Measurements from ENCODE around the gene EEPD1.

EEPD1 gene

DNA sequence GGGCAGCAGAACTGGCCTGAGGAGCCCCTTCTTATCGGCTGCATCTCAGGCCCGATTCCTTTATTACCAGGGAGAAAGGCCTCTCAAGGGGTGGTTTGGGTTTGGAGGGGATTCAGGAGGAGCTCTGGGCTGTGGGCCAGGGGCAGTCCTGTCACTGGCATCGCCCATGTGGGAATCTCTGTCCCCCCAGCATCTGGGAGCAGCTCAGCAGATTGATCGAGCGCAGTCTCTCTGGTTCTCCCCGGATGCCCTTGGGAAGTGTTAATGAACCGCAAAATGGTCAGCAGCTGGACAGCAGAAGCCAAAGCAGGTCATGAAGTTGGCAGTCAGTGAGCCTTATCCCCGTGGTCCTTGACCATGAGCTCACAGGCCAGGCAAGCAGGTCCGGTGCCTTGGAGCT, 132.2 kb downstream of the EEPD1 start:
- Mint-ChIP-seq H3K4me1 (ENCODE audit: low read depth) (peaks cover 49% of the 10 kb centered on the region), H3K9me3 (no peaks in the 10 kb centered on the region), H3K27me3 (ENCODE audit: low read depth) (no peaks in the 10 kb centered on the region), H3K36me3 (ENCODE audit: low read depth) (peaks cover 2% of the 10 kb centered on the region), H3K27ac (no peak overlapping the region), H3K4me3 (no peak overlapping the region)

DNA sequence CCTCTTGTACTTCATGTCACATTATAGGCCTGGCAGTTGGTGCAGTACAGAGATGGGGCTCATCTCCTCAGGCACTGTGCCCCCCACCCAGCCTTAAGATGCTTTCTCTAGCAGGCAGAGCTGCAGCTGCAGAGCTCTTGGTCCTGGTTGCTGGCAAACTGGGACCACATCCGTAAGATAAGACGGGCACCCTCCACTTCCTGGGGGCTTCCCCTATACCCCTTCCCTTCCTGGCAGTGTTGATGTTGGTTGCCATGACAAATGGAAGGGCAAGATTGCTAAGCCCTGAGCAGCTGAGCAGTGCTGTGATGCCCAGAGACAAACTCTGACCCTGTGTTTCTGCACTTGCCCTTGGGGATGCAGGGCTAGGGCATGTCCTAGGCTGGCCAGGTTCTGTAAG, 133.2 kb downstream of the EEPD1 start:
- H3K4me3 Mint-ChIP-seq: peak overlapping the region; percentile 78
- peaks cover 50% of the 10 kb centered on the region for H3K4me1 Mint-ChIP-seq (ENCODE audit: low read depth)

DNA sequence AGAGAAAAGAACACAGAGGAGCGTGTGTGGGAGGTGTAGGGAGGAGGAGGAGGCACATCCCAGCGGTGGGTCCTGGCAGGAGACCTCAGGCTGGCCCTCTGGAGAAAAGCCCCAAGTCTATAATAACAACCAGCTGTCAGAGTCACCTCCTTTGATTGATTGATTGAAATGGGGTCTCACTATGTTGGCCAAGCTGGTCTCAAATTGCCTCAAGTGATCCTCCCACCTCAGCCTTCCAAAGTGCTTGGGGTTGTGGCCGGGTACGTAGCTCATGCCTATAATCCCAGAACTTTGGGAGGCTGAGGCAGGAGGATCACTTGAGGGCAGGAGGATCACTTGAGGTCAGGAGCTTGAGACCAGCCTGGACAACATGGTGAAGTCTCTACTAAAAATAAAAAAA, 133.6 kb downstream of the EEPD1 start:
- Mint-ChIP-seq H3K4me3 (peak overlapping the region; percentile 78), H3K27me3 (ENCODE audit: low read depth) (no peaks in the 10 kb centered on the region), H3K36me3 (ENCODE audit: low read depth) (peaks cover 9% of the 10 kb centered on the region), H3K9me3 (no peaks in the 10 kb centered on the region), H3K4me1 (ENCODE audit: low read depth) (peaks cover 54% of the 10 kb centered on the region), H3K27ac (peak overlapping the region; percentile 99)

More for the DNA sequence above, 133.2 kb downstream of the EEPD1 start:
- Mint-ChIP-seq H3K36me3 (ENCODE audit: low read depth) (peaks cover 7% of the 10 kb centered on the region), H3K27me3 (ENCODE audit: low read depth) (no peaks in the 10 kb centered on the region), H3K9me3 (no peaks in the 10 kb centered on the region), H3K27ac (peak overlapping the region; percentile 99)

DNA sequence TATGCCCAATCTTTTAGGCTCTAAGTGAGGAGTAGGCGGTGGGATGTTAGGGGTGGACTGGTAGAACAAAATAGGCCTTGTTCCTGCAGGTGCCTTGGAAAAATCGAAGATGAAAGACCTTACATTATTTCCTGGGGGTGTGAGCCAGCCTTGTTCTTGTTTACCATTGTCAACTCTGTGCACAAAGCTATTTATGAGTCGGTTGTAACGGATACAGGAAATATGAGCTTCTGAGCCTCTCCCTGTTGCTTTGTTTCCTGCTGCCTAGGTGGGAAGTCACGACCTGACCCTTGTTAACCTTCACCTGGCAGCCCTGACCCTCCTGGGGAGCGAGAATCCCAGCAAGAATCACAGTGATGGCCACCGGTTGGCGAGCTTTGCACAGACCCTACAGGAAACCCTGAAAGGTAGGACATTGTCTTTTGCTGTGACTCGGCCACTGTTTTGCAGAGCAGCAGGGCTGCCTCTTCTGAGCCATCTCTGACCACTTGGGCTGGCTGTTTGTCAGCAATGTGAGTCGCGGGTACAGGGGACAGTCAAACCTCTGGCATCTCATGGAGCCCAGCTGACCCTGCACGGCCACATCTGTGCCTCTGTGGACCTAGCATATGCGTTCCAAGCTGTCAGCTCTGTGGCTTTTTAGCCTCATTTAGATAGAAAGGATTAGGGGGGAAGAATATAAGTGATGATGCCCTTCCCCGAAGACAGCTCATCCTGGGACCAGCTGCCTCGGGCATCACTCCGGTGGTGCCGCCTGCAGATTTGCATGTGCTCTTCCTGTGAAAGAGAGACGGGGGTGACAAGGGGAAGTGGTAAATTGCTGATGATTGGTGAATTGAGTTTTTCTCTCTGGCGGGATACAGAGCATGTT, 134.6 kb downstream of the EEPD1 start:
- H3K4me1 Mint-ChIP-seq (ENCODE audit: low read depth): peaks cover 64% of the 10 kb centered on the region
- no peaks in the 10 kb centered on the region for H3K27me3 Mint-ChIP-seq (ENCODE audit: low read depth)
- H3K9me3 Mint-ChIP-seq: no peaks in the 10 kb centered on the region
- peak overlapping the region; percentile 84 for H3K4me3 Mint-ChIP-seq
- peak overlapping the region; percentile 95 for H3K27ac Mint-ChIP-seq
- H3K36me3 Mint-ChIP-seq (ENCODE audit: low read depth): peaks cover 10% of the 10 kb centered on the region

DNA sequence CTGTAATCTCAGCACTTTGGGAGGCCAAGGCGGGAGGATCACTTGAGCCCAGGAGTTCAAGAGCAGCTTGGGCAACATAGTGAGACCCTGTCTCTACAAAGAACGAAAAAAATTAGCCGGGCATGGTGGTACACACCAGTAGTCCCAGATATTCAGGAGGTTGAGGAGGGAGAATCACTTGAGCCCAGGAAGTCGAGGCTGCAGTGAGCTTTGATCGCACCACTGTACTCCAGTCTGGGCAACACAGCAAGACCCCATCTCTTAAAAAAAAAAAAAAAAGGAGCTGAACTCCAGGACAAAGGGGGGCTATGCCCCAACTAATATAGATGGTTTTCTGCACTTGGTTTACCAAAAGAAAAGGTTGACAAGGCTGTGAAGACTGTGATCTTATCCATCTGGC, 135.4 kb downstream of the EEPD1 start:
- H3K9me3 Mint-ChIP-seq: no peaks in the 10 kb centered on the region
- H3K36me3 Mint-ChIP-seq (ENCODE audit: low read depth): peaks cover 10% of the 10 kb centered on the region
- H3K4me1 Mint-ChIP-seq (ENCODE audit: low read depth): peaks cover 58% of the 10 kb centered on the region
- peak overlapping the region; percentile 95 for H3K27ac Mint-ChIP-seq
- H3K4me3 Mint-ChIP-seq: peak overlapping the region; percentile 84
- no peaks in the 10 kb centered on the region for H3K27me3 Mint-ChIP-seq (ENCODE audit: low read depth)

DNA sequence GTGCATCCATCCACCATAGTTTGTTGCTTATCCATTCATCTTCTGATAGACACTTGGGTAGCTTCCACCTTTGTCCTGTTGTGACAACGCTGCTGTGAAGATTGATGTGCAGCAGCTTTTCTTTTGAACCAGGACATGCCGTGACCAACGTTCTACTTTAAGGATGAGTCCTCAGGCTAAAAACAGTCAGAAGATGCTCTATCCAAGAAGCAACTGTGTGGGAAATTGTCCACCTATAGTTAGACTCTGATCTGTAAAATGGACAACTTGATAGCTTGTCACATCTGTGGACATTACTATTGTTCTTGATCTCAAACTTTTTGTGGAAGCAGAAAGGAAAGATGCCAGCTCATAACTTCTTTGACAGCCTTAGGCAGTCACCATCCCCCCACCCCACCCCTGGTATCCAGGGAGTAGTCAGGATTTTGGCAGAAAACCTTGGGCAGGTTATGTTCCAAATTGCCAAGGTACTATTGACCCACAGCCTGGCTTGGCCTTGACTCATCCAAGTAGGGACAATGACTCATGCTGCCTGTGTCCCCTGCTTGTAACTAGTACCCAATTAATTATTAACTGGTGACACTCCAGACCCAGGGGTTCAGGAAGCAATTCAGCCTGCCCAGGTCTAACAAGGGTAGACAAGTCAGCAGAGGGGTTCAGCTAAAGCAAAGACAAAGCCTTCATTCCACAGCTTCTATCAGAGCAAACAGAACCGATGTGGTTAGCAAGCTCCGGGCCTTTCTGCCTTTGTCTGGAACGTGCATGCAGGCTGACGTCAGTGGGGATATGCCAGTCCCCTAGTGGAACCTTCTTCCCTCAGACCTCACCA, 137.0 kb downstream of the EEPD1 start:
- H3K36me3 Mint-ChIP-seq (ENCODE audit: low read depth): peaks cover 10% of the 10 kb centered on the region
- H3K27me3 Mint-ChIP-seq (ENCODE audit: low read depth): no peaks in the 10 kb centered on the region
- H3K4me1 Mint-ChIP-seq (ENCODE audit: low read depth): peaks cover 49% of the 10 kb centered on the region
- no peak overlapping the region for H3K4me3 Mint-ChIP-seq
- no peak overlapping the region for H3K27ac Mint-ChIP-seq
- no peaks in the 10 kb centered on the region for H3K9me3 Mint-ChIP-seq

DNA sequence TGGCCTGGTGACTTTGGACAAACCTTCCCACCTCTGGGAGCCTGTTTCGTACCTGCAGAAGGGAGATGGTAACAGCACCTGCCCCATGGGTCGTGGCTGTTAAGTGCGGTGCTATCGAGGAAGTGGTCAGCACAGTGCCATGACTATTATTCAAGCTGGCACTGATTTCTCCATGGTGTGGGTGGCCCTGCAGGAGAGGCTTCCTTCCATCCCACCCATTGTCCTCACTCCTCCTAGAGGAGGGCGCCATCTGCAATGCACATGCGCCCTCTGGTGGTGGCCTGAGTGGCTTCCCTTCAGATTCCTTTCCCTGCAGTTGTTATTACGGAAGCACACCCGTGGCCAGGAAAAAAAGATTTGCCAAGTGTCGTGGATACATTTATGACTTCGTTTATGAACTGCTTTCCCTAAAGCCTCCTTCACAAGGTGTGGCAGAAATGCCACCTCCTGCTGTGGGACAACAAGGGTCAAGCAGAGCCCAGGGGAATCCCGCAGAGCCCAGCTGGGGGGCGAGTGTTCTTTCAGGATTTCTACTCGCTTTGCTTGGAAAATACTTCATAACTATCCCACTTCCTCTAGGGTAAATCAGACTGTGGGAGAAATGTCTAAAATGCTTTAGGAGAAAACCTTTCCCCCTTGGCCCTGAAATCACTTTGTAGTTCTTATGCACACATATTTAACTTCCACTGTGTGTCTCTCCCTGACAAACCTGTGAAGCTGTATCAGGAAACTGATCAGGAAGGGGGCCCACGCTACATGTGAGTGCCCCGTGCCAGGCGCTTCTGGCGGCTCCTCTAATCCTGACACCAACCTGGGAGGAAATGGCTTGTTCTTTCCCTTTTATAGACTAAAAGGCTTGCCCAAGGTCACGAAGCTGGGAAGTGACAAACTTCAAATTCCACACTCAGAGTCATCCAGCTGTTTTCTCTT, 138.6 kb downstream of the EEPD1 start:
- H3K27me3 Mint-ChIP-seq (ENCODE audit: low read depth): no peaks in the 10 kb centered on the region
- H3K4me3 Mint-ChIP-seq: peak overlapping the region; percentile 58
- H3K27ac Mint-ChIP-seq: no peak overlapping the region

DNA sequence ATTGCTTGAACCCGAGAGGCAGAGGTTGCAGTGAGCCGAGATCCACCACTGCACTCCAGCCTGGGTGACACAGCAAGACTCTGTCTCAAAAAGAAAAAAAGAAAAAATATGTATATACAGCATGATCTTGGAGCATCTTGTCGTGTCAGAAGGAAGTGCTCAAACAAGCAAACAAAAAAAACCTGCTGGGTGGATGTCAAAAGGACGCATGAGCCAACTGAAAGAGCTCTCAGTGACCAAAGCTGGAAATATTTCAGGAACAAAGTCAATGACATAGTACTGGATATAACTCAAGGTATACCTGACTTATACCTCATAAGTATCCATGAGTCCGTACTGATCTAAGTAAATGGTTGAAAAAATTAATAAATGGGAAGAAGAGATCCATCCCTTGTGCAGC, 142.0 kb downstream of the EEPD1 start:
- Mint-ChIP-seq H3K4me1 (ENCODE audit: low read depth) (peaks cover 17% of the 10 kb centered on the region), H3K36me3 (ENCODE audit: low read depth) (peaks cover 12% of the 10 kb centered on the region), H3K4me3 (no peak overlapping the region), H3K27ac (no peak overlapping the region), H3K27me3 (ENCODE audit: low read depth) (no peaks in the 10 kb centered on the region), H3K9me3 (no peaks in the 10 kb centered on the region)

More for the DNA sequence above, 138.6 kb downstream of the EEPD1 start:
- Mint-ChIP-seq H3K4me1 (ENCODE audit: low read depth) (peaks cover 42% of the 10 kb centered on the region), H3K9me3 (no peaks in the 10 kb centered on the region), H3K36me3 (ENCODE audit: low read depth) (peaks cover 10% of the 10 kb centered on the region)

DNA sequence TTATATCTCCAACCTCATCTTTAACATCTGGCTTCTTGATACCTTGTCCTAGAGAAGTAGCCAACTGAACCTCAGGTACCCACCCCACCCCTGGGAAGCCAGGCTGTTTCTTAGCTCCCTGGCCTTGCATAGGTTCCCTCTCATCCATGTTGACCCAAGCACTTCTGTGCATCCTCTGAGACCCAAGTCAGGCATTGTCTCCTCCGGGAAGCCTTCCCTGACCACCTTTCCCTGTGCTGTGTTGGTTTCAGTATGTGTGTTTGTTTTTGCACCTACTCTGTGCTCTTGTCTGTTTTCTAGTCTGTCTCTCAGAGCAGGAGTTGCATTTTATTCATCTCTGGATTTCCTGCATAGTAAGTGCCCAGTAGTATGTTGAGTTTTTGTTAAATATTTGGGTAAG, 143.2 kb downstream of the EEPD1 start:
- Mint-ChIP-seq H3K9me3 (no peaks in the 10 kb centered on the region), H3K4me1 (ENCODE audit: low read depth) (peaks cover 14% of the 10 kb centered on the region), H3K27ac (no peak overlapping the region), H3K4me3 (no peak overlapping the region), H3K27me3 (ENCODE audit: low read depth) (no peaks in the 10 kb centered on the region), H3K36me3 (ENCODE audit: low read depth) (peaks cover 8% of the 10 kb centered on the region)

DNA sequence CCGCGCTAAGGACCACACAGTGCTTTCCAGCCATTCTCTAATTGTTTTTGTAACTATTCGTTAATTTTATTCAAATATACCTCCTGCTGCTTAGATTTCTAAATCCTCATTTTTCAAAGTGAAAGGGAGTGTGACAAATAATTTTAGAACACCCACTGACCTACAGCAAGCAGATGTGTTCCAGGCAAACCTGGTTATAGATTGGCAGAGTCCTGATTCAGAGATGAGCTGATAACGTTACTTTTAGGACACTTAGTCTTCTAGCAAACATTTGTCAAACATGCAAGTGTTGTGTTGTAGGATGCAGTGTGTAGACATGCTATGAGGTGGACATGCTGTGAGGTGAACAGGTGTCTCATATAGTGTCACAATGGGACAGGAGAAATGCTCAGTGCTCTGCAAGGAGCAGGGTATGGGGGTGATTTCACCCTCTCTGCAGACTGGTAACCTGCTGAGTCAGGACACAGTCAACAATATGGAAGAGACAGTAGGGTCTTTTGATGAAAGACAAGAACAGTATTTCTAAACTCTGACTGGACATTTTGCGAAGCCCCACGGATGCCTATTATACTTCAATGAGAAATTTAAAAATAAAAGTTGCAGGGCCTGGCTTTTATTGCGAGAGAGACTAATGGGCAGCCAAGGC, 144.4 kb downstream of the EEPD1 start:
- no peaks in the 10 kb centered on the region for H3K27me3 Mint-ChIP-seq (ENCODE audit: low read depth)
- no peak overlapping the region for H3K4me3 Mint-ChIP-seq
- no peaks in the 10 kb centered on the region for H3K9me3 Mint-ChIP-seq
- peaks cover 5% of the 10 kb centered on the region for H3K36me3 Mint-ChIP-seq (ENCODE audit: low read depth)
- H3K27ac Mint-ChIP-seq: no peak overlapping the region
- peaks cover 4% of the 10 kb centered on the region for H3K4me1 Mint-ChIP-seq (ENCODE audit: low read depth)

DNA sequence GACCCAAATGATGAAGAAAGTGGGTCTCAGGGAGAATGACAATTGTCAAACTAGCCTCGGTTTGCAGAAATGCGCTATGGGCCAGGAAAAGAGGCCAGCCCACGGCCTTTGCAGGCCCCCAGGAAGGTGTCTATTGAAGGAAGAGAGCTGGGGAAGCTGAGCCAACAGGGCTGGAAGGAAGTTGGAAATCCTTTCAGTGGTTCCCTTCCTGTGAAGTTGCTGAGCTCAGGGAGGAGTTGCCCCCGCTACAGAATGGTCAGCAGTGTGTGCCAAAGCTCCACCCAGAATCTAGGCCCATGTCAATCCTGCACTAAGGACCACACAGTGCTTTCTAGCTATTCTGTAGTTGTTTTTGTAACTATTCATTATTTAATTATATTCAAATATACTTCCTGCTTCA, 145.1 kb downstream of the EEPD1 start:
- Mint-ChIP-seq H3K36me3 (ENCODE audit: low read depth) (peaks cover 5% of the 10 kb centered on the region), H3K27ac (no peak overlapping the region), H3K4me3 (no peak overlapping the region), H3K4me1 (ENCODE audit: low read depth) (peaks cover 3% of the 10 kb centered on the region), H3K27me3 (ENCODE audit: low read depth) (no peaks in the 10 kb centered on the region), H3K9me3 (no peaks in the 10 kb centered on the region)

DNA sequence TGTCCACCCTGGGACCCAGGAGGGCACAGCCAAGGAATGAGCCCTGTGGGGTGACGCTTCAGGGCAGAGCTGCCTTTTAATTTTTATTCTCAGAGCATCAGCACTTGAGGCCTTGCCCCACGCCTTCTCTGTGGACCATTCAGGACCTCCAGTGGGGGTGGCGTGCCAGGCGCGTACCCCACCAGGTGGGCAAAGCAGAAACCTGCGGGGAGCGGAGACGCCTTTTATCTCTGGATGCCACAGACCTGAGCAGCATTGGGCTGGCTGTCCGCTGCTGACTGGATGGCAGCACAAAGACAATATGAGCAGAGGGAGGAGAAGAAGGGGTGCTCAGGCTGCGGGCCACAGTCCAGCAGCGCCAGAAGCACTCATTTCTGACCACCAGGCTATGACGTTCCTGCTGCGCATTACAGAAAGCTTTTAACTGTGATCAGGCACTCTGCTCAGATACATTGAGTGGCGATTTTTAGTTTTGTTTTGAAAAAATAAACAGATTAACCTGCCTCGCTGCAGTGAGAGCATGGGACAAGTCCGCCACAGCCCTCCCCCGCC, 146.2 kb downstream of the EEPD1 start:
- Mint-ChIP-seq H3K9me3 (no peaks in the 10 kb centered on the region), H3K36me3 (ENCODE audit: low read depth) (peaks cover 5% of the 10 kb centered on the region), H3K27me3 (ENCODE audit: low read depth) (no peaks in the 10 kb centered on the region), H3K4me3 (no peak overlapping the region), H3K4me1 (ENCODE audit: low read depth) (peaks cover 3% of the 10 kb centered on the region), H3K27ac (no peak overlapping the region)

DNA sequence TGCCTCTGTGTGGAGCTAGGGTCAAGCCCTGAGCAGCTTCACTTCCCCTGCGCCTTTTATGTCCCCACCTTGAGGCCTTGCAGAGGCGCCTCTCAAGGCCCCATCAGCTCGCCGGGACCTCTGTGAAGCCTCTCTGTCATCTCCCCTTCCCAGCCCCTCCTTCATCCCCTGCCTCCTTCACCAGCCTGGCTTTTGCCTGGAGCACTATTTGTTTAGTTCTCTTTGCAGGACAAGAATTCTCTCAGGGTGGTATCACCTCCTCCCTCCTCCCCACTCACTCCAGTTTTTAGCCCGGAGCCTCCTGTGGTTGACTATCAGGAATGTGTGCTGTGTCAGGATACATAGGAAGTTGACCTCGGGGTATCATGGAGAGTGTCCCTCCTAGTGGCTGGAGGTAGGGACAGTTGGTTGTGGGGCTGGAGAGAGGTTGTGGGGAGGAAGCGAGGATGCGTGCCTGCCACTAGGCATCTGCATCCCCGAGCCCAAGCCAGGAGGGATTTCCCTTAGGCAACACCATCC, 146.8 kb downstream of the EEPD1 start:
- H3K36me3 Mint-ChIP-seq (ENCODE audit: low read depth): peaks cover 5% of the 10 kb centered on the region
- H3K27me3 Mint-ChIP-seq (ENCODE audit: low read depth): no peaks in the 10 kb centered on the region
- no peak overlapping the region for H3K27ac Mint-ChIP-seq
- H3K9me3 Mint-ChIP-seq: no peaks in the 10 kb centered on the region
- no peak overlapping the region for H3K4me3 Mint-ChIP-seq
- peaks cover 3% of the 10 kb centered on the region for H3K4me1 Mint-ChIP-seq (ENCODE audit: low read depth)
